Stimulated activated CD4-positive, alpha-beta T cell treated with anti-CD3 and anti-CD28 coated beads, Interleukin-4, amount 100 ng/mL, for 24 hours (primary cell): ENCODE results near the gene NRP2.

Experiments used
- DNase-seq: peaks from one replicate; pipeline ENCODE4 v3.0.0-alpha.2; 2020

NRP2 gene

DNA sequence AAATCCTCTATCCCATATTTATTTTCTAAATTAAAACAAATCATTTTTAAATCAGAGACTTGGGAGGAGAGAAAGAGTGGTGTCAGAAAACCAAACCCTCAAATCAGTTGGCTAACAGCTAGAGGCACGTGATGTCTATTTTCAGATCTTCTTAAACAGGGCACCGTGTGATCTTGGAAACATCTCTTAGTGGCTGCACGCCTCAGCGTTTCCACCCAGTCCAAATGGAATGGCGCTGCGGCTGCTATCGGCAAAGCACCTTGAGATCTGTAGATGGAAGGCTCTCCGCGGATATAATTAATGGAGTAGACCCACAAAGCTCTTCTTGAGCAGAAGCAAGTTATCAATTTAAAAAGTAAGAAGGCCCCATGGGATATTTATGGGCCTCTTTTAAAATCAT is 50.0 kb downstream of the NRP2 start:
- no peak for DNase-seq

DNA sequence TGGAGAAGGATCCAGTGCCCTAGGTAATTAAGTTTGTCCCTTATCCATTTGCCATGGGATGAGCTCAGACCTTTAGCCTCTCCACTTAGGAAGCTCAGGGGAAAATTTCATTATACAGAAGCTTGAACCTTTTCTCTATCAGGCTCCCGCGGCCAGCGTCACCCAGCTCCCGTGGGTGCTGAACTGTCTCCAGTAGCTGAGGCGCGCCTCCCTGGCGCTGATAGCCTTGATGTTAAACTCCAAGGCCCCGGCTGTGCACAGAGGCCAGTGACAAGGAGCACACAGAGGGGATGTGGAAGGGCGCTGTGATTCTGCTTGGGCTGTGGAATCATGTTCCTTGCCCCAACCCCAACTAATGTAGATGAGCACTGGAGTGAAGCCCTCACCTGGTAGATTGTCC is 50.8 kb downstream of the NRP2 start:
- DNase-seq, result no peak

GRCh38 chr2:205733648-205734047 is 51.3 kb downstream of the NRP2 start:
- DNase-seq, result no peak

- no peak for DNase-seq
Observed at GRCh38 chr2:205734436-205735037, 52.2 kb downstream of the NRP2 start.

GRCh38 chr2:205738117-205738968 is 56.0 kb downstream of the NRP2 start:
- no peak for DNase-seq

DNA sequence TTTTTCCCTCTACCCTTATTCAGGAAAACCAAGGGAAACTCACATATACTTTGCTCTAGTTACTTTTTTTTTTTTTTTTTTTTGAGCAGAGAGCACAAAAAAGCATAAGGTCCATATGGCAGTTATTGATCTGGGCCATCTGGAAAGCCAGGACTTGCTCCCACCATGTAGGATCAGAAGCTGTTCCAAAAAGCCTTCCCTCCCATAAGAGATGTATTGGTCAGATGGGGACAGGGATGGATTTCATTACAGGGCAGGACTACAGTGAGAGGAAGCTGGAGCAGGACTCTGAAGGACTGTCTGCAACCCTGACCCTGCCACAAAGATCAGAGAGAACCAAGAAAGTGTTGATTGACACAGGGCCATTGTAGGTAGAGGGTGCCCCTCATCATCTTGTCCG is 57.3 kb downstream of the NRP2 start:
- no peak for DNase-seq

GRCh38 chr2:205740381-205740780 is 58.1 kb downstream of the NRP2 start:
- no peak for DNase-seq

GRCh38 chr2:205741256-205741978 is 59.1 kb downstream of the NRP2 start:
- DNase-seq, result no peak

DNA sequence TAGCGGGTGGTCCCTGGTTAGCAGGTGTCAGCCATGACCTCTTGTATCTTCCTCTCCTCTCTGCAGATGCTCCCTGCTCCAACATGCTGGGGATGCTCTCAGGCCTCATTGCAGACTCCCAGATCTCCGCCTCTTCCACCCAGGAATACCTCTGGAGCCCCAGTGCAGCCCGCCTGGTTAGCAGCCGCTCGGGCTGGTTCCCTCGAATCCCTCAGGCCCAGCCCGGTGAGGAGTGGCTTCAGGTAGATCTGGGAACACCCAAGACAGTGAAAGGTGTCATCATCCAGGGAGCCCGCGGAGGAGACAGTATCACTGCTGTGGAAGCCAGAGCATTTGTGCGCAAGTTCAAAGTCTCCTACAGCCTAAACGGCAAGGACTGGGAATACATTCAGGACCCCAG is 60.8 kb downstream of the NRP2 start:
- no peak for DNase-seq

GRCh38 chr2:205744074-205744591 is 61.8 kb downstream of the NRP2 start:
- no peak for DNase-seq

DNA sequence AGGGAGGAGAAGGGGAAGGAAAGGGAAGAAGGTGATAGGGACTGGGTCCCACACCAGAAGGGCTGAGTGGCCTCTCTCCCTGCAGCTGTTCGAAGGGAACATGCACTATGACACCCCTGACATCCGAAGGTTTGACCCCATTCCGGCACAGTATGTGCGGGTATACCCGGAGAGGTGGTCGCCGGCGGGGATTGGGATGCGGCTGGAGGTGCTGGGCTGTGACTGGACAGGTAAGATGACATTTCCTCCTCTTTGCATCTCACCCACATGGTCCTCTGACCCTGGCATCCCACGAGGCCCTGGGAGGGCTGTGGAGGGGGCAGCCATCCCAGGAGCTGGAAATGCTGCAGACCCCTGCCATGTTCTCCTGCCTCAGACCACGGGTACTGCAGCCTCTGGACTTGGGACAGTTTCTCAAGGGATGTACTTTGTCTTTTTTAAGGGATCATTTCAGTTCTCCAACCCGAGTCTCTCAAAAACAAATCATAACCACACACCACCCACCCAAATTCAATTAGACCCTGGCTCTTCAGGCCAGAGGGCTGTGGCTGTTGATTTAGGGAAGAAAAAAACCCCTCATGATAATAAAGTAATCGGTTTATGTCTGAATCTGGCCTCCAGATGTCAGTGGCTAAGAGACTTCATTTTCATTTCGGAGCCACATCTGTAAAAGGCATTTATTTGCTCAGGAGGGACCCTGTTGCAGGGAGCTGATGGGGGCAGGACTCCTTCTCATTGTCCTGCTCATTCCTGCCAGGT is 63.5 kb downstream of the NRP2 start:
- no peak for DNase-seq

DNA sequence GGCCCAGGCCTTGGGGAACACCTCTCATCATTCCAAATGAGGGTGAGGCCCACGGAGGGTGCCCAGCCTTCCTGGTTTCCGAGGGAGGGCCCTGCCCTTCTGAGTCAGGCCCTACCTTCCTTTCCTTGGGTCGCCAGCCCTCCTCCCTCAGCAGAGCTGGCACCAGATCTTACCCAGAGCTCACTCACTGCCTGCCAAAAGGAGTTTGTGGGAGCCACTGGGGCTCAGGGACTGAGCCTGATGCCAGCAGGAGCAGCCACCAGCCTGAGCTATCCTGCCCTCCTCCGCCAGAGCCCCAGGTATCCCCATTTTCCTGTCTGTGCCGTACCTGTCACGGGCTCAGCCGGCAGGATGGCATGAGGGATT is 64.1 kb downstream of the NRP2 start:
- DNase-seq, result no peak

DNA sequence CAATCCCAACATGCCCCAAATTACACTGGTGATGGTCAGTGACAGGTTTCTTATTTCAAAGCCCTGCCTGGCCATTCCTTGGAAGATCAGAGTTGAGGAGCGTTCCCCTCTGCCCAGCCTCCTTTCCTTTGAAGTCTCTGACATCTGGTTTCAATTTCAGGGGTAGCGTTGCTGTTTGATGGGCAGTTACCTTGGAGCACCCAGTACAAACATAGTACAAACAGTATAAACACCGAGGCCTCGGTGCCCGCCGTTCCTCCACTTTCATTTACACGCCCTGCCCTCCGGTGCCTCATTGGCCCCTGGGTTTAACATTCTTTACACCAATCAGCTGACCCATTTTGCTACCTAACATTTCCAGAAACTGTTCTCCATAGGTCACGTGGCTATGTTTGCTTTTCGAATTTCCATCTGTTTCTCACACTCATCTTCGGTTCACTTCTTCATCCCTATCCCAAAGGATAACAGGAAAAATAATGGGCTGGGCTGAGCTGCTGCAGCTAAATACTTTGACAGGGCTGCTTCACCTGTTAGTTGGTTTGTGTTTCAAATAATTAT is 65.6 kb downstream of the NRP2 start:
- no peak for DNase-seq

DNA sequence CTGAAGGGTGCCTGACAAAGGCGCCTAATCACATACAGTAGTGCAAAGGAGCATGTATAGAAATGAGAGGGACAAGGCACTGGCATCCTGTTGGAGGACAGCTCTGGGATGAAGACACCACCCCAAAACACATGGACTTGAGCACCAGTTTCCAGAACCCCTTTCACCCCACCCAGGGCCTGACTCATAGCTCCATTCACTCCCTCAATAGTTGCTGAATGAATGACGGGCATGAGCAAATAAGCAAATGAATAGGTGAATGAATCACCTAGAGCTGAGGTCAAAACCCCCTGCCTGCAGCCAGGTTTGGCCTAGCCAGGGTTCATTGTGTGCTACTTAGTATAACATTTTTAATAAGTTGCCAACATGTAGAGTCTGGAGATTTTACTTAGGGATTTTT is 66.3 kb downstream of the NRP2 start:
- DNase-seq, result no peak

GRCh38 chr2:205749078-205749477 is 66.8 kb downstream of the NRP2 start:
- DNase-seq, result no peak

DNA sequence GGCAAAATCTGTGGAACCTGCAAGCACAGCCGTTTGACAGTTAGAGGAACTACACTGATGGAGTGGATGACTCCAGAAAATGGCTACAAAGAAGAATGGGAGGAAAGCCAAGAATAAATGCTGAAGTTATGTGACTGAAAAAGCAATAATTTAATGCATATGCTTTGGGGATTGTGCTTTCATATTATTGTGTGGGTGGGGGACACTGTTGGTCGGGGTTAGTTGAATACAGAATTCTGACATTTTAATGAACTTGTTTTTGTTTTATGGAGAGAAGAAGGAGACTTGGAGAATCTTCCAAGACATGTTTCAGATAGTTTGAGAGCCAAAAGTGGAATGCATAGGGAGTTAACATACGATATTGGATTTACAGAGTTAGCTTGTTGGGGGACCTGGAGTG is 68.5 kb downstream of the NRP2 start:
- DNase-seq, result no peak

GRCh38 chr2:205751569-205752031 is 69.3 kb downstream of the NRP2 start:
- DNase-seq, result no peak

DNA sequence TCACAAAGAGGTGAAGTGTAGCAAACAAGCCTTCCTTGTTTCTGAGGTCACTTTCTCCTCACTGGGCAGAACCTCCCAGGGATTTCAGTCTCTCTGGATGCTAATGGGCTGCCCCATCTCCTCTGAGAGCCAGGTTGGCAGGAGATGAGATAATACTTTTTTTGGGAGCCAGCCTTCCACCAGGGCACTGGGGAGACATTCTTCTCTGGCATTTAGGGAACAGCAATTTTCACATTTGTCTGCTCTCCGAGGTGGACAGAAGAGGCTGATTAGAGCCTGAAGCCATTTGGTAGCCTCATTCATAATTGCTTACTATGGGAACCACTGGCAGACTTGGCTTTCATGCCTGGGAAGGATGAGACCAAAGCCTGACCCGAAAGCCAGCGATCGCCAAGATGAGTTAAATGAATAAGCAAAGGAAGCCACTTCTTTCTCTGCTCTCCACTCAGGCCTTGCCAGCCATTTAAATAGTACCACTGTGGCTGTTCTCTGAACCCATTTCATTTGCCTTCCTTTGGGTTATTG is 70.1 kb downstream of the NRP2 start:
- DNase-seq, result no peak

DNA sequence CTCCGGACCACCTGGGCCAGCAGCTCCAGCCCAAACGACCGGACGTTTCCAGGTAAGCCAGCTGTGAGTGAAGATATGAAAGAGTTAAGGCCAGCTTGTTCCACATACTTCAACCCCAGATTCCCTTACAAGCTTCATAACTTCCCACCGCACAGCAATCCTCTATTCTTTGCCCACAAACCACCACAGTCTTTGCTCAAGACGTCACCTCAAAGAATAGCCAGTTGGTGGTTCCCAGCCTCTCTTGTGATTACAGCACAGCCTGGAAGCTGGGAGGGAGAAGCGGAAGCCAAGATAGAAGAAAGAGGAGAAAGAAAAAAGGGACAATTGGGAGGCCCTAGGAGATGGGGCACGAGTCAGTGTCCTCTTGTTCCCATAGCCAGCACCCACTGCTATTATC is 70.6 kb downstream of the NRP2 start:
- DNase-seq, result no peak

- DNase-seq, result no peak
Observed at GRCh38 chr2:205754285-205754923, 72.1 kb downstream of the NRP2 start.

DNA sequence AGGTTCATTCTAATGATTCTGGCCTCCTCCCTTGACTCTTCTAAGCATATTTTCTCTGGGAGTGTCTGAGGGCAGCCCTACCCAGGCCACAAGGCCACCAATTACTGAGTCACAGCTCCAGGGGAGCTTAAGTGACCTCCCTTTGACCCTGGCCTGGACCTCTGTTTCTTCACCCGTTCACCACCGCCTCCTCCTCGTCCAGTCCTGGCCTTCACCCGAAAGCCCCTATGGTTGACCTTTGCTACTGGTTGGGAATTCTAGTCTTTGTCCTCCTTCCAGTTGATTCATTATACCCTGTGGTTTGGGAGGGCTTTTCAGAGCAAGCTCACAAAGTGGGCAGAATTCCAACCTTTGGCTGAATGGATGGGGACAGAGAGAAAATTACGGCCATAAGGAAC is 72.6 kb downstream of the NRP2 start:
- DNase-seq, result no peak

GRCh38 chr2:205755923-205756322 is 73.6 kb downstream of the NRP2 start:
- no peak for DNase-seq
